Measurements from ENCODE around the gene FAM110D.

FAM110D gene

DNA sequence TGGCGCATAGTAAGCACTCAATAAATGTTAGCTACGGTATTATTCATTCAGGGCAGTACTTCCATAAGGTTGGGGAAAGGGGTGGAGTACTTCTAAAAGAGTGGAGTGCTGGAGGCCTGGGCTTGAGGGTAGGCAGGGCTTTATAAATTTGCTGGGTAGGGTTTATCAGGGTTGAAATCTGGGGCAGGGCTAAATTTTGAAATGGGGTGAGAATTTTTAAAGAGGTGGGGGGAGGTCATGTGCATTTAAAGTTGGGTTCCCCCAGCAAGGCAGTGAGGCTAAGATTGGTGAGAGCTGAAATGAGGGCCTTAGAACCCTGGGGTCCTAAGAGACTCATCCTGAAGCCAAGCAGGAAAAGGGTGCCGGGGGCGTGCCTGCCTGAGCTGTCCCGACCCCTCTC, 41.5 kb downstream of the FAM110D start:
- TF ChIP-seq, protein P1, sequence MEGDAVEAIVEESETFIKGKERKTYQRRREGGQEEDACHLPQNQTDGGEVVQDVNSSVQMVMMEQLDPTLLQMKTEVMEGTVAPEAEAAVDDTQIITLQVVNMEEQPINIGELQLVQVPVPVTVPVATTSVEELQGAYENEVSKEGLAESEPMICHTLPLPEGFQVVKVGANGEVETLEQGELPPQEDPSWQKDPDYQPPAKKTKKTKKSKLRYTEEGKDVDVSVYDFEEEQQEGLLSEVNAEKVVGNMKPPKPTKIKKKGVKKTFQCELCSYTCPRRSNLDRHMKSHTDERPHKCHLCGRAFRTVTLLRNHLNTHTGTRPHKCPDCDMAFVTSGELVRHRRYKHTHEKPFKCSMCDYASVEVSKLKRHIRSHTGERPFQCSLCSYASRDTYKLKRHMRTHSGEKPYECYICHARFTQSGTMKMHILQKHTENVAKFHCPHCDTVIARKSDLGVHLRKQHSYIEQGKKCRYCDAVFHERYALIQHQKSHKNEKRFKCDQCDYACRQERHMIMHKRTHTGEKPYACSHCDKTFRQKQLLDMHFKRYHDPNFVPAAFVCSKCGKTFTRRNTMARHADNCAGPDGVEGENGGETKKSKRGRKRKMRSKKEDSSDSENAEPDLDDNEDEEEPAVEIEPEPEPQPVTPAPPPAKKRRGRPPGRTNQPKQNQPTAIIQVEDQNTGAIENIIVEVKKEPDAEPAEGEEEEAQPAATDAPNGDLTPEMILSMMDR (IDR thresholded peaks at IDR 0.05), result no peak
- H3K4me3 ChIP-seq (ENCODE audit: low read depth in 1 of 2, low read length in 1 of 2), result no peak overlapping the region
- no peaks in the 10 kb centered on the region for H3K36me3 ChIP-seq

DNA sequence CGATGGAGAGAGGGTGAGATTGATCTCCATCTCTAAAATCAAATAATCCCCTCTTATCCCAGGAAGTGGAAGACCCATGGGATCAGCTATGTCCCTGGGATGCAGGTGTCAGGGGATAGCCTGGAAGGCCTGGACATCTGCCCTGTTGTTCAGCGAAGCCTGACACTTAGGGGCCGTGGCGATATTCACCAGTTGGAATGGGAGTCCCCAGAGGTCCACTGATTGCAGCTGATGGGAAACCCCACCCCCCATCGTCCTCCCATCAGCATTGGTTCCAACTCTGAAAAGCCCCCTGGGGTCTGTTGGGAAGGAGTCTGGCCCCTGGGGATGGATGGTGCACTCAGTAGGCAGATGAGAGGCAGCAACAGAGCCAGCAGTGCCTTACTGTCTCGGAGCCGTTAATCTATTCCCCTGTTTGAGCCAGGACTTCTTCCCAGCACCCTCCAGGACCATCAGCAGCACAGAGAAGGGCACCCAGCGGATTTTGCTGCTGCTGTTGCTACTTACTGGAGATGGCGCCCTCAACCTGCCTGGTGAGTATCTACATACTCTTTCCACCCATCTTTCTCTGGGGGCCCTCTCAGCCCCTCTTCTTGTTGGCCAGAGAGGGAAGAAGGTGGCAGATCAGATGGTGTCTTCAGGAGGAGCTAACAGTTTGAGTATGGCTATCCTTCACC, 44.9 kb downstream of the FAM110D start:
- TF ChIP-seq, protein P1 (IDR thresholded peaks at IDR 0.05), result no peak
- H3K27ac ChIP-seq, result no peak overlapping the region
- H3K9me3 ChIP-seq, result no peaks in the 10 kb centered on the region
- H3K36me3 ChIP-seq, result no peaks in the 10 kb centered on the region
- H3K27me3 ChIP-seq, result no peaks in the 10 kb centered on the region
- no peak overlapping the region for H3K4me3 ChIP-seq (ENCODE audit: low read depth in 1 of 2, low read length in 1 of 2)
- H3K4me1 ChIP-seq (ENCODE audit: control insufficient read depth in 1 of 2, insufficient read depth in 1 of 2, low read depth in 1 of 2, low read length in 1 of 2), result peaks cover 0 to 3% of the 10 kb centered on the region in 2 experiments

More for the DNA sequence above, 41.5 kb downstream of the FAM110D start:
- Histone ChIP-seq H3K27me3 (no peaks in the 10 kb centered on the region), H3K9me3 (no peaks in the 10 kb centered on the region), H3K4me1 (ENCODE audit: control insufficient read depth in 1 of 2, insufficient read depth in 1 of 2, low read depth in 1 of 2, low read length in 1 of 2) (peaks cover 0 to 3% of the 10 kb centered on the region in 2 experiments), H3K27ac (no peak overlapping the region)

DNA sequence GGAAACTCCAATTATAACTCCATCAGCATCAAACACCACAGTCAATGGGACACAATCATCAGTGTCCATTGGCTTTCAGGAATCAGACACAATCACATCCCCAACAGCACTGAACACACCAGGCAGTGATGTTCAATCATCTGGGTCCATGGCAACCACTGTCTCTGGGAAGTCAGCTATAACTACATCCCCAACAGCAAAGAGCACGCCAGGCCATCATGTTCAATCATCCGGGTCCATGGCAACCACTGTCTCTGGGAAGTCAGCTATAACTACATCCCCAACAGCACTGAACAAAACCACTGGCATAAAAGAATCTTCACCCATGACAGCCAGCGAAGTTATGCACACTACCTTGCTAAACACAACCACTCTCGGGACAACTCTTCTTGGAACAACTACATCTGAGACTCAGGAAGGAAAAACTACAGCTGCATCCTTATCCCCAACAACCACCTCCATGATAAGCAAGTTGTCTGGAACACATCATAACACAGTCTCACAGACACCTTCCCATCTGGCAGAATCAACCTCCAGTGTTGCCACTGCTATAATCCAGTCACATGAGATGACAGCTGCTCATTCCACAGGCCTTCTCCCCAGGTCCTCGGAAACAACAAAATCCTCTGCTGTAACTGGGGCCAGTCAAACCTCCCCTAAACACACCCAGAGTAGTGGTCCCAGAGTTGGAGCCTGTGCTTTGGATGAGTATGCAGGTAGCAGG, 51.4 kb downstream of the FAM110D start:
- no peaks in the 10 kb centered on the region for H3K9me3 ChIP-seq
- H3K4me1 ChIP-seq (ENCODE audit: control insufficient read depth in 1 of 2, insufficient read depth in 1 of 2, low read depth in 1 of 2, low read length in 1 of 2), result no peaks in the 10 kb centered on the region
- TF ChIP-seq, protein P1 (IDR thresholded peaks at IDR 0.05), result no peak
- H3K36me3 ChIP-seq, result no peaks in the 10 kb centered on the region
- no peak overlapping the region for H3K27ac ChIP-seq
- no peak overlapping the region for H3K4me3 ChIP-seq (ENCODE audit: low read depth in 1 of 2, low read length in 1 of 2)
- no peaks in the 10 kb centered on the region for H3K27me3 ChIP-seq

DNA sequence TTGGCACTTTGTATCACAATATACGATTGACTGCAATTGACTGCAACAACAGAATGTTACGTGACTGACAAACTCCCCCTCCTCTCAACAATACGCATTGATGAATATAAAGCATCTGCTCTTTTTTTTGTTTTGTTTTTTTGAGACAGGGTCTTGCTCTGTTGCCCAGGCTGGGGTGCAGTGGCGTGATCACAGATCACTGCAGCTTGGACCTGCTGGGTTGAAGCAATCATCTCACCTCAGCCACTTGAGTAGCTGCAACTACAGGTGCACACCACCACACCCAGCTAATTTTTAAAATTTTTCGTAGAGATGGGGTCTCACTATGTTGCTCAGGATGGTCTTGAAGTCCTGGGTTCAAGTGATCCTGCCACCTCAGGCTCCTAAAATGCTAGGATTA, 53.8 kb downstream of the FAM110D start:
- TF ChIP-seq, protein P1 (IDR thresholded peaks at IDR 0.05), result no peak

DNA sequence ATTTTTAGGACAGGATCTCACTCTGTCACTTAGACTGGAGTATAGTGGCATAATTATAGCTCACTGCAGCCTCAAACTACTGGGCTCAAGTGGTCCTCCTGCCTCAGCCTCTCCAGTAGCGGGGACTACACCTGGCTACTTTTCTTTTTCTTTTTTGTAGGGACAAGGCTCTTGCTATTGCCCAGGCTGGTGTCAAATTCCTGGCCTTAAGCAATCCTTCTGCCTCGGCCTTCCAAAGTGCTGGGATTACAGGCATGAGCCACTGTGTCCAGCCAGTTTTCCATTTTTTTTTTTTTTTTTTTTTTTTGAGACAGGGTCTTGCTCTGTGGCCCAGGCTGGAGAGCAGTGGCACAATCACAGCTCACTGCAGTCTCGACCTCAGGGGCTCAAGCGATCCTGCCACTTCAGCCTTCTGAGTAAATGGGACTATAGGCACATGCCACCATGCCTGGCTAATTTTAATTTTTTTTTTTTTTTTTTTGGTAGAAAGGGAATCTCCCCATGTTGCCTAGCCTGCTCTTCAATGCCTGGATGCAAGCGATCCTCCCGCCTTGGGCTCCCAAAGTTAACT, 54.5 kb downstream of the FAM110D start:
- Histone ChIP-seq H3K4me1 (ENCODE audit: control insufficient read depth in 1 of 2, insufficient read depth in 1 of 2, low read depth in 1 of 2, low read length in 1 of 2) (no peaks in the 10 kb centered on the region), H3K27ac (no peak overlapping the region), H3K9me3 (no peaks in the 10 kb centered on the region), H3K4me3 (ENCODE audit: low read depth in 1 of 2, low read length in 1 of 2) (no peak overlapping the region), H3K36me3 (no peaks in the 10 kb centered on the region), H3K27me3 (no peaks in the 10 kb centered on the region)
- TF ChIP-seq, protein P1 (IDR thresholded peaks at IDR 0.05), result no peak

More for the DNA sequence above, 53.8 kb downstream of the FAM110D start:
- Histone ChIP-seq H3K4me1 (ENCODE audit: control insufficient read depth in 1 of 2, insufficient read depth in 1 of 2, low read depth in 1 of 2, low read length in 1 of 2) (no peaks in the 10 kb centered on the region), H3K27ac (no peak overlapping the region), H3K36me3 (no peaks in the 10 kb centered on the region), H3K27me3 (no peaks in the 10 kb centered on the region), H3K4me3 (ENCODE audit: low read depth in 1 of 2, low read length in 1 of 2) (no peak overlapping the region), H3K9me3 (no peaks in the 10 kb centered on the region)

All from neutrophil (primary cell).